ENCODE measurements around the gene TBCD. TPM values are rescaled to one million over a fixed set of nuclear protein-coding genes. Genes with fewer than 3 reads are reported as not detected.
"Not testable (repeated sequence)": the region's sequence is repeated elsewhere in the genome, so short reads cannot be mapped to it uniquely, and the experiment has no call there.

Gene TBCD
- polyA plus RNA-seq, 1 donor from 2014 or later = 19.4 TPM

DNA sequence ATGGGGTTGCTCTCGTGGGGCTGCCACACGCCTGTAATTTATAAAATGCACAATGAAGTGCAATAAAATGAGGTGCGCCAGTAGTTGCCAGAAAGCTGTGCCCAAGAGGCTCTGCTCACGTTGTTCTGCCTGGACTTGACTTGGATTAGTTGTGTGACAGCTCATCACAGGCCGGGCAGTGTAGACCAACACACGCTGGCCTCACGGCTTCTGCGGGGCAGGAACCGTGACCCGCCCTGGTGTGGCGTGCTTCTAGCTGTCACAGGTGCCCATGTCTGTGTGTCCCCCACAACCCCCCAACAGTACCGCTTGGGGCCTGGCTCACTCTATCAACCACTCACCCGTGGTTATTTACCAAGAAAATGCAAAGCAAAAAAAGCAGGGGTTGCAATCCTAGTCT, 200.2 kb downstream of the TBCD start:
- Mint-ChIP-seq H3K9me3 (peaks cover 0 to 28% (median 24%) of the 10 kb centered on the region in 3 donors), H3K27ac (no peak overlapping the region), H3K4me3 (no peak overlapping the region), H3K36me3 (peaks cover 16% of the 10 kb centered on the region), H3K4me1 (peaks cover 0 to 4% (median 0%) of the 10 kb centered on the region in 3 donors), H3K27me3 (no peaks in the 10 kb centered on the region)

DNA sequence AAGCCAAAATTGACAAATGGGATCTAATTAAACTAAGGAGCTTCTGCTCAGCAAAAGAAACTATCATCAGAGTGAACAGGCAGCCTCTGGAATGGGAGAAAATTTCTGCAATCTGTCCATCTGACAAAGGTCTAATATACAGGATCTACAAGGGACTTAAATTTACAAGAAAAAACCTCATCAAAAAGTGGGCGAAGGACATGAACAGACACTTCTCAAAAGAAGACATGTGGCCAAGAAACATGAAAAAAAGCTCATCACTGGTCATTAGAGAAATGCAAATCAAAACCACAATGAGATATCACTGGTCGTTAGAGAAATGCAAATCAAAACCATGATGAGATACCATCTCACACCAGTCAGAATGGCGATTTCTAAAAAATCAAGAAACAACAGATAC, 203.2 kb downstream of the TBCD start:
- H3K36me3 Mint-ChIP-seq, H3K27me3 Mint-ChIP-seq, H3K4me3 Mint-ChIP-seq, H3K4me1 Mint-ChIP-seq: not testable (repeated sequence)
- H3K27ac Mint-ChIP-seq = peak overlapping the region in 1 of 3 donors; percentile 83
- H3K9me3 Mint-ChIP-seq = peaks cover 0 to 25% (median 14%) of the 10 kb centered on the region in 3 donors

DNA sequence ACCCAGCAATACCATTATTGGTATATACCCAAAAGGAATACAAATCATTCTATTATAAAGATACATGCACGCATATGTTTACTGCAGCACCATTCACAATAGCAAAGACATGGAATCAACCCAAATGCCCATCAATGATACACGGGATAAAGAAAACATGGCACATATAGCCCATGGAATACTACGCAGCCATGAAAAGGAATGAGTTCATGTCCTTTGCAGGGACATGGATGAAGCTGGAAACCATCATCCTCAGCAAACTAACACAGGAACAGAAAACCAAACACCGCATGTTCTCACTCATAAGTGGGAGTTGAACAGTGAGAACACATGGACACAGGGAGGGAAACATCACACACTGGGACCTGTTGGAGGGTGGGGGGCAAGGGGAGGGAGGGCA, 203.8 kb downstream of the TBCD start:
- Mint-ChIP-seq H3K9me3 (peaks cover 0 to 25% (median 14%) of the 10 kb centered on the region in 3 donors), H3K27ac (peak overlapping the region in 1 of 3 donors; percentile 38)
- H3K36me3 Mint-ChIP-seq, H3K27me3 Mint-ChIP-seq, H3K4me3 Mint-ChIP-seq, H3K4me1 Mint-ChIP-seq: not testable (repeated sequence)

DNA sequence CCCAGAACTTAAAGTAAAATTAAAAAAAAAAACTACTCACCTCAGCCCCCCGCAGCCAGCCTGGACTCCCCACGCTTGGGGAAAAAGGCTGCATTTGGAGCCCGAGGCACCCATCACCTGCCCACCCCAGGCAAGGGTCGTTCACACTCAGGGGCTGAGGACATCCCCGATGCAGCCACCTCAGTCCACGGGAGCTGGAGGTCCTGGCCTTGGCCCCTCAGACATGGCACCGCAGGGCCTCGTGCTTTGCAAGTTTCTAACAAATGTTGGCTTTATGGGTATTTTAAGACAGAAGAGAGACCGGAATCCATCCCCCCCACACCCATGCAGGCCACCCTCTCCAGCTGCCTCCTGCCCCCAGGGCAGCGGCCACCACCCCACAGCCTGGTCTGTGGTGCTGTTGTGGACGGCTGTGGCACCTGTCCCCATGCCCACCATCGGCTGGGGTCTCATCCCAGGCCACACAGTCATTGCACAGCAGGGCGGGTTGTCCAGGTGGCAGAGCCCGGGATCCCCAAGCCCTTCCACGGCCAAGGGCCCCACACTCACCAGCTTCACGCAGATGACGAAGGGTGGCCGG, 204.4 kb downstream of the TBCD start:
- Mint-ChIP-seq H3K36me3 (peaks cover 7% of the 10 kb centered on the region), H3K27me3 (no peaks in the 10 kb centered on the region), H3K9me3 (peaks cover 0 to 25% (median 14%) of the 10 kb centered on the region in 3 donors), H3K4me3 (no peak overlapping the region), H3K27ac (no peak overlapping the region), H3K4me1 (peaks cover 0 to 4% (median 0%) of the 10 kb centered on the region in 3 donors)

DNA sequence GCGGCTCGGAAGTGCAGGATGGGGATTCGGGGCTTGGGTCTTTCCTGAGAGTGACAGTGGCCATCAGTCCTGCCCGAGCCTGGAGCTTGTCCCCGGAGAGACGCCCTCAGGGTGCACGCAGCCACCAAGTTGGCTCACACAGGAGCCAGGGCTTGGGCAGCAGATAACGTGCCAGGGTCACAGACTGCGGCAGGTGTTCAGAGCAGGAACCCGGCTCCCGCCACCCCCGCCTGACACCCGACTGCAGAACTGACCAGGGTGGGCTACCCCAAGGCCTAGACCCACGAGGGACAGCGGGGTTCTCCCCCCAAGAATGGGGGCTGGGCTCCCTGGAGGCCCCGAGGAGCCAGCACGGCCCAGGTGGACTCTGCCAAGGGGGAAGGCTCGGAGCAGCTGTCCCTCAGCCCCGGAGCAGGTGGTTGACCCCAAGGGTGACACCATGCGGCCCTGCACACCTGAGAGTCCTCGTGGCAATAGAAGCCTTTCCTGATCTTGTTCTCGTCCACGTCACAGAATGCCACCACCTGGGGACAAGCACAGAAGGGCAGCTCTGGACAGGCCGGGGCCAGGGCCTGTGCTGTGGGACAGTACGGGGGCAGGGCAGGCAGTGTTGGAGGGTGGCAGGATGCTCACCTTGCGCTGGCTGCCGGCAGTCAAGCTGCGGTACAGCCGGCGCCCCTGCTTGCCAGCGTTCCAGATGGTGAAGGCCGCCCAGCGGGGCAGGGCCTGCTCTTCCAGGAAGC, 205.0 kb downstream of the TBCD start:
- Mint-ChIP-seq H3K27ac (no peak overlapping the region), H3K9me3 (peaks cover 0 to 25% (median 14%) of the 10 kb centered on the region in 3 donors), H3K4me3 (no peak overlapping the region)

DNA sequence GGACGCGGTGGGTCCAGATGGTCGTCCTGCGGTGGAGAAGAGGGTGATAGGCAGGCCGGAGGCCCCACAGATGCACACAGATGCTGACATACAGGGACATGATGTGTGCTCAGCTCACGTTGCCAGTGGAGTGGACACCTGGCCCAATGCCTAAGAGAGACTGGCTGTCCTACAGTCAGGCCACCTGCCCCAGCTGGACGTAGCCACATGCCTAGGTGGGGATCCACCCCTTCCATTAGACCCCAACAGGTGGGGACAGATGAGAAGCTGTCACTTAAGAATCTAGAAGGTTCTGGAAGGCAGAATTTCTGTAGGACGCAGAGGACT, 205.6 kb downstream of the TBCD start:
- Mint-ChIP-seq H3K27me3 (no peaks in the 10 kb centered on the region), H3K36me3 (peaks cover 5% of the 10 kb centered on the region), H3K9me3 (peaks cover 0 to 25% (median 14%) of the 10 kb centered on the region in 3 donors), H3K4me3 (no peak overlapping the region), H3K4me1 (peaks cover 0 to 2% (median 0%) of the 10 kb centered on the region in 3 donors), H3K27ac (no peak overlapping the region)

More for the DNA sequence above, 205.0 kb downstream of the TBCD start:
- H3K36me3 Mint-ChIP-seq = peaks cover 5% of the 10 kb centered on the region
- H3K4me1 Mint-ChIP-seq = peaks cover 0 to 4% (median 0%) of the 10 kb centered on the region in 3 donors
- no peaks in the 10 kb centered on the region for H3K27me3 Mint-ChIP-seq

DNA sequence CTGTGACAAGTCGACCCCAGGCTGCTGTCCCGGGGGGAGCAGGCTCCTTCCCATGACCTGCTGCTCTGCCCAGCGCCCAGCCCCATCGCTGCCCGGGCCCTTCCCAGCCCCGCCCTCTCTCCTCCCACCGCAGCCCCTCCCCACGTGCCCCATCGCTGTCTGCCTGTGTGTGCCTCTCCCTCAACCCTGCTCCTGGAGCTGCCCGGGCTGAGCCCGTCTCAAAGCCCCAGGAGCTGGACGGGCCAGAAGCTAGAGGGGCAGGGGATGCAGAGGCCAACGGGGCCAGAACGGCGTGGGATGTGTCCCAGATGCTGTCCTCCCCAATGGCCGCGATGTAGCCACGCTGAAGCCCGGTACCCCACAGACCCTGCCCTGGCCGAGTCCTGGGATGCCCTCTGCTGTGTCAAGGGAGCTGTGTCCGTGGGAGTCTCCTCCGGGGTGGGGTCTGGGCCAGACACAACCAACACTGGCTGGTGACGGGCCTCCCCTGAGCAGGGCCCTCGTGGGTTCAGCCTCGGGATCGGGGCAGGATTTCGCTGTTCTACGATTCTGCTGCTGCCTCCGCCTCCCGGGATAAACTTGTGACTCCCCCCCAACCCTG, 206.2 kb downstream of the TBCD start:
- H3K27ac Mint-ChIP-seq = no peak overlapping the region
- H3K27me3 Mint-ChIP-seq = no peaks in the 10 kb centered on the region
- H3K4me3 Mint-ChIP-seq = no peak overlapping the region
- H3K4me1 Mint-ChIP-seq = peaks cover 0 to 3% (median 0%) of the 10 kb centered on the region in 3 donors
- H3K36me3 Mint-ChIP-seq = no peaks in the 10 kb centered on the region
- H3K9me3 Mint-ChIP-seq = peaks cover 0 to 21% (median 7%) of the 10 kb centered on the region in 3 donors

DNA sequence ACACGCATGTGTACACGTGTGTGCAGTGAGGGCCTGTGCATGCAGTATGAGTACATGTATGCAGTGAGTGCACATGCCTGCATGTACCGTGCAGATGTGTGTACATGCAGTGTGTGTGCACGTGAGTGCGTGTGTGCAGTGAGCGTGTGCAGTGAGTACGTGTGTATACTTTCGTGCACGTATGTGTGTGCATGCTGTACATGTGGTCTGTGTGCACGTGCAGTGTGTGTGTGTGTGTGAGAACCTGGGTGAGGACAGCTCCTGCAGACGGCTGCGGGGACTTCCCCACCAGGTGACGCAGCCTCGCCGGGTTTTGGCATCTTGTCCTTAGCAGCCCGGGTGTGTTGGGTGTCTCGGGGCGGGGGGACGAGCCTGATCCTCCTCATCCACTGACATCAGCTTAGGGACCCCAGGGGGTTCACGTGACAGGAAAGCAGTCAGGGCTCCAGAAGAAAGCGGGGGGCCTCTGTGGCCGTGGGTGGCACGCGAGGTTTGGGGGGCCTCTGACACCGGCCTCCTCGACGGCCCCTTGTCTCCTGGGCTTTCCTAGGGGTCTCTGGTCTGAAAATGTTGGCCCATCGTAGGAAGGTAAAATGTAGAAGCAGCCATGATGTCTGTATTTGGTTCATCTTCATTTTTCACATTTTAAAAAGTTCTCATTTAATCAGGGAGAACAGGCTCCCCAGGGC, 207.5 kb downstream of the TBCD start:
- Mint-ChIP-seq H3K9me3 (peaks cover 0 to 12% (median 1%) of the 10 kb centered on the region in 3 donors), H3K4me3 (no peak overlapping the region), H3K4me1 (peaks cover 4 to 9% (median 6%) of the 10 kb centered on the region in 3 donors), H3K27ac (peak overlapping the region in 1 of 3 donors; percentile 46), H3K27me3 (peaks cover 3% of the 10 kb centered on the region), H3K36me3 (no peaks in the 10 kb centered on the region)

DNA sequence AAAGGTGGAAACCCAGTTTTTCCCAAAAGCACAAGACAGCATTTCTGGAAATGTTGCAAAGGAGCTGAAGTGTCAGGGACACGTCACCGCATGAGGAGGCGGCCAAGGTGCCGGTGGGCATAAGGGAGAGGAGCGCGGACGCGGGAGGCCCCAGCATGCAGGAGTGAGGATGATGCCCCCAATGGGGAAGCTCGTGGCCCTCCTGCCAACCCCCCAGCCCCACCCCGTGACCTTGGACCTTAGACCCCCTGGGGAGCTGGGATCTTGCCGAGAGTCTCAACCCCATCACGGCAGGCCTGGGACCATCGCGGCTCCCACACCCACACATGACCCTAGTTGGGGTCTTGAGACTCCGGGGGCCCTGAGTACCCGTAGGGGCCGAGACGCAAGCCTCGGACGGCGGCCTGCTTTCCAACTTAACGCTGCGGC, 208.1 kb downstream of the TBCD start:
- Mint-ChIP-seq H3K9me3 (peaks cover 0 to 7% (median 0%) of the 10 kb centered on the region in 3 donors), H3K36me3 (no peaks in the 10 kb centered on the region), H3K4me1 (peaks cover 4 to 9% (median 6%) of the 10 kb centered on the region in 3 donors), H3K27ac (no peak overlapping the region), H3K4me3 (no peak overlapping the region), H3K27me3 (peaks cover 3% of the 10 kb centered on the region)

DNA sequence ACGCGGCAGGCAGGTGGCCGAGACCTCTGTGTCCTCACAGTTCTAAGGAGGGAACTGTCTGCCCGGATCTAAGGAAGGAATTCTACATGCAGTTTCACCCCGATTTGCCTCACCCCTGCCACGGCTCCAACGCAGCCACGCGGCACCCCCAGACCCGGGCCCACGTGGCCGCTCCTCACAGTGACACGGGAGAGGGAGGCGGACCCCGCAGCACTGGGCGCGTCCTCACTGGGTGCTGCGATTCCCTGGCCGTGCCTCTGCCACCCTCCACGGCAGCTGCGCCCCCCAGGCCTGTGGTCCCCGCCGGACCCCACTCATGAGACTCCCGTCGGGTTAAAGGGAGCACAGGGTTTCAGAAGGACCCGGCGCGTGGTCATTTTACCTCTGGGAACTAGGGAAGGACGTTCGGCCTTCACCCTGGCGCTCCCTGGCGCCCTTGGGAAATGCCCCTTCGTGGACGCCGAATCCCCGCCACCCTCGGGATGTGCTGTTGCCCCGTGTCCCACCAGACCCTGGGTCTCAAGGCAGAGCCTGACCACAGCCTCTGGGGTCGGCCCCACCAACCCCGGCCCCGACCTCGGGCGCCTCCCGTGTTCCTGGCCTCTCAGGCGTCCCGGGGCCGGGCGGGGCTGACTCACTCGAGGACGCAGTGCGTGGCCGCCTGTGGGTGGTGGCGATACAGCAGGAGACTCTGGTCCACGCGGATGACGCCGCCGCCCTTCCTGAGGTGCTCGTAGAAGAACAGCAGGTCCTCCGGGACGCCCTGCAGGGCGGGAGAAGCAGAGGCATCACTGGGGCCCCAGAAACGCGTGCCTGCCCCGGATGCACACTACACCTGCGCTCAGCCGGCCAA, 208.8 kb downstream of the TBCD start:
- Mint-ChIP-seq H3K36me3 (no peaks in the 10 kb centered on the region), H3K4me3 (no peak overlapping the region), H3K27me3 (peaks cover 3% of the 10 kb centered on the region), H3K9me3 (peaks cover 0 to under 1% (median 0%) of the 10 kb centered on the region in 3 donors), H3K27ac (no peak overlapping the region), H3K4me1 (peaks cover 4 to 9% (median 6%) of the 10 kb centered on the region in 3 donors)

DNA sequence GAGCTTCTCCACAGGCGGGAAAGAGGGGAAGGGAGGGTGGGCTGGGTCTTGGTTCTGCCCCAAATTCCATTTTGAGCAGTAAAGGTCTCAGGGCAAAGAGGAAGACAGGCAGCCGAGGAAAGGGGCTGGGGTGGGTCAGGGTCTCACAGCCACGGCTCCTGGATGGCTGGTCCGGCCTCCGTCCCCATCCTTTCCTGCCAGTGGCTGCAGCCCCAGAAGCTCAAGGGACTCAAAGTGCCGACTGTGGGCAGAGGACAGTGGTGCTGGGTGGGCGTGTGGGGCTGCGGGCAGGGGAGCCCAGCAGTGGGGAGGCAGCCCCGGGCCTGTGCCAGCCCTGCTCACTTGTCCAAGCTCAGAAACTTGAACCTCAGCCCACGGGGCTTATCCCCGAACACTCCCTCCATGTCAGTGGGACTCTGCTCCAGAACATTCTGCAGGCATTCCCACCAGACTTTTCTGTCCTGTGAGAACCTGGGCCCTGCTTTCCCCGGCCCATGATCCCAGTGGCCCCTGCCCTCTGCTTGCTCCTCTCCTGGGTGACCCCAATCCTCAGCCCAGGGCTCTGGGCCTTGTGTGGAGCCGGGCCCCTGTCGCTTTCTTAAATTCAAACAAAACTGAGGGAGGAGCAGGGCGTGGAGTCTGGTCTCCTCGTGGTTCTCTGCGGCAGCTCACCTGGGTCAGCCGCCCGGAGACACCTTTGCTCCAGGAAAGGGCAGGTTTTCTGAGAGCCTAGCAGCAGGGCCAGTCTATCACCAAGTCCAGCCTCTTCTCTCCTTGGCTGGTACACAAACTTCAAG, 209.7 kb downstream of the TBCD start:
- H3K4me3 Mint-ChIP-seq = peak overlapping the region in 1 of 4 donors; percentile 65
- H3K36me3 Mint-ChIP-seq = no peaks in the 10 kb centered on the region
- H3K27me3 Mint-ChIP-seq = peaks cover 7% of the 10 kb centered on the region
- no peaks in the 10 kb centered on the region for H3K9me3 Mint-ChIP-seq
- no peak overlapping the region for H3K27ac Mint-ChIP-seq
- H3K4me1 Mint-ChIP-seq = peaks cover 5 to 11% (median 11%) of the 10 kb centered on the region in 3 donors

DNA sequence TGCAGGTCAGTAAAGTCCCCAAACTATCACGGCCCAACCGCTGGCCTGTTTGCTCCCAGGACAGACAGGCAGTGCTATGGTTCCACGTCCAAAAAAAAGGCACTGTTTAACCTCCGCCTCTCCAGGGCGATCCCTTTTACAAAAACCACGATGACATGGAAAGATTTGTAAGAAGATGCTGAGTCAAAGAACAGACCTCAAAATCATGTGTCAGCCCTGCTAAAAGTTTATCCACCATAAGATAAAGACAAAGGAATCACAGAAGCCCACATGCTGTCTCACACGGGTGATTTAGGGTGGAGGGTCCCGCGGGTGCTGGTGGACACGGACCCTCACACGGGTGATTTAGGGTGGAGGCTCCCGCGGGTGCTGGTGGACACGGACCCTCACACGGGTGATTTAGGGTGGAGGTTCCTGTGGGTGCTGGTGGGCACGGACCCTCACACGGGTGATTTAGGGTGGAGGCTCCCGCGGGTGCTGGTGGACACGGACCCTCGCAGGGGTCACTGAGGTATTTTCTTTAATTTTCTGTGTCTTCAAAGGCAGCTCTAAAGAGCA, 210.4 kb downstream of the TBCD start:
- peaks cover 7% of the 10 kb centered on the region for H3K27me3 Mint-ChIP-seq
- peaks cover 12 to 16% (median 15%) of the 10 kb centered on the region in 3 donors for H3K4me1 Mint-ChIP-seq
- H3K9me3 Mint-ChIP-seq = no peaks in the 10 kb centered on the region
- H3K27ac Mint-ChIP-seq = no peak overlapping the region
- no peaks in the 10 kb centered on the region for H3K36me3 Mint-ChIP-seq
- peak overlapping the region in 1 of 4 donors; percentile 65 for H3K4me3 Mint-ChIP-seq

DNA sequence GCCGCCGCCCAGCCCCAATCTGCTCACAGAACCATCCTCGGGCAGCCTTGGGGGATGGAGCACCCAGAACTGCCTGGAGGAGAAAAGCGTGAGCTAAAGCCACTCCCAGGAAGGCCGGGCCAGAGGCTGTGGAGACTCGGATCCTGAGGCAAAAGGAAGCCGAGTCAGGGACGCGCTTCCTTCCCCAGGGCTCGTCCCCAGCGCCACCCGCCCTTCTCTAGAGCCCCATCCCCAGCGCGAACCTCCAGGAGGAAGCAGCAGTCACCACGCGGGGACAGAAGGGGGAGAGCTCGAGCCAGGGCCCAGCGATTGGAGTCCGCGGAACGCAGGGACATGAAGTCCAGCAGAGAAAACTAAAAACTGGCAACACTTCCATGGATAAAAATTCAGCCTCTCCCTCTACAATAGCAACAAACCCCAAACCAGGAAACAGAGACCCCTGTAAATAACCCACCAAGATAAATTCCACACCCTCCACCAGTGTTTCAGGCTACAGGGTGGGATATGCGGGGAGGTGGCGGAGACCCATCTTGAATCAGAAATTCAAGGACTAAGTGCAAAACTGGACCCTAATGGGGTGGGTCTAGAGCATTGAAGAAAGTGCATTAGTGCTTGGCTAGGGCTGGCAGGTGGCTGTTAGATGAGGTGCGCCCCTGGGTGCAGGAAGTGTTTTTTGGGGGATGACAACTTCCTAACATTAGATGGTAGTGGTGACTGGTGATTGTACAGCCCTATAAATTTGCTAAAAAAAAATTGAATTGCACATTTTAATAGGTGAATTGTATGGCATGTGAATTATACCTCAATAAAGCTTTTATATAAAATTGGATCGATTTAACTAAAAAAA, 211.5 kb downstream of the TBCD start:
- Mint-ChIP-seq H3K27ac (no peak overlapping the region), H3K9me3 (no peaks in the 10 kb centered on the region), H3K36me3 (no peaks in the 10 kb centered on the region), H3K4me1 (peaks cover 15 to 22% (median 19%) of the 10 kb centered on the region in 3 donors), H3K4me3 (peak overlapping the region in 2 of 4 donors; percentile 17 to 68), H3K27me3 (peaks cover 9% of the 10 kb centered on the region)
